IPS DF 4.7 (cell line): ENCODE measurements around the gene DRC7.

Experiments
- DNase-seq: peaks from one replicate; pipeline ENCODE4 v3.0.0-alpha.2; 2013; ENCODE audit warnings: low spot score; ENCODE audit errors: extremely low read depth

The DRC7 gene

GRCh38 chr16:57675741-57676551 lies 18.7 kb upstream of the DRC7 start:
- DNase-seq: no peak

GRCh38 chr16:57676553-57677085 lies 18.0 kb upstream of the DRC7 start:
- DNase-seq: no peak

GRCh38 chr16:57677622-57678369 lies 16.8 kb upstream of the DRC7 start:
- DNase-seq: no peak

GRCh38 chr16:57679016-57679415 lies 15.6 kb upstream of the DRC7 start:
- DNase-seq: no peak

GRCh38 chr16:57679767-57680482 lies 14.7 kb upstream of the DRC7 start:
- DNase-seq: no peak

GRCh38 chr16:57680842-57681375 lies 13.7 kb upstream of the DRC7 start:
- DNase-seq: no peak

GRCh38 chr16:57681950-57682728 lies 12.5 kb upstream of the DRC7 start:
- no peak for DNase-seq

GRCh38 chr16:57682809-57683635 lies 11.6 kb upstream of the DRC7 start:
- no peak for DNase-seq

GRCh38 chr16:57683636-57684545 lies 10.7 kb upstream of the DRC7 start:
- no peak for DNase-seq

- no peak for DNase-seq
Measured at GRCh38 chr16:57684626-57685358, 9.8 kb upstream of the DRC7 start.

- DNase-seq: no peak
Measured at GRCh38 chr16:57685633-57686032, 9.0 kb upstream of the DRC7 start.

- DNase-seq: no peak
Measured at GRCh38 chr16:57686577-57686976, 8.0 kb upstream of the DRC7 start.

- no peak for DNase-seq
Measured at GRCh38 chr16:57687363-57687929, 7.2 kb upstream of the DRC7 start.

- no peak for DNase-seq
Measured at GRCh38 chr16:57688487-57688986, 6.1 kb upstream of the DRC7 start.

GRCh38 chr16:57688987-57689761 lies 5.4 kb upstream of the DRC7 start:
- no peak for DNase-seq

- no peak for DNase-seq
Measured at GRCh38 chr16:57689762-57690558, 4.6 kb upstream of the DRC7 start.
